Mucosa of gallbladder (tissue), 1 donor: Measurements from ENCODE around the gene BABAM2. TPM values are rescaled to one million over a fixed set of nuclear protein-coding genes. Genes with fewer than 3 reads are reported as not detected.
"Not testable (repeated sequence)": the region's sequence is repeated elsewhere in the genome, so short reads cannot be mapped to it uniquely, and the experiment has no call there.

Experiments used
- DNase-seq: peaks from one replicate; pipeline ENCODE4 v3.0.0-alpha.2; 2020; ENCODE audit warnings: low spot score
- total RNA-seq: library from RNA; stranded (reverse); gene quantifications from one replicate; pipeline ENCODE4 v1.2.1, GENCODE V29; 2021
- donor health status: DM: no; HTN: no; CAD: no.

BABAM2 gene
- total RNA-seq, result 47.3 TPM

DNA sequence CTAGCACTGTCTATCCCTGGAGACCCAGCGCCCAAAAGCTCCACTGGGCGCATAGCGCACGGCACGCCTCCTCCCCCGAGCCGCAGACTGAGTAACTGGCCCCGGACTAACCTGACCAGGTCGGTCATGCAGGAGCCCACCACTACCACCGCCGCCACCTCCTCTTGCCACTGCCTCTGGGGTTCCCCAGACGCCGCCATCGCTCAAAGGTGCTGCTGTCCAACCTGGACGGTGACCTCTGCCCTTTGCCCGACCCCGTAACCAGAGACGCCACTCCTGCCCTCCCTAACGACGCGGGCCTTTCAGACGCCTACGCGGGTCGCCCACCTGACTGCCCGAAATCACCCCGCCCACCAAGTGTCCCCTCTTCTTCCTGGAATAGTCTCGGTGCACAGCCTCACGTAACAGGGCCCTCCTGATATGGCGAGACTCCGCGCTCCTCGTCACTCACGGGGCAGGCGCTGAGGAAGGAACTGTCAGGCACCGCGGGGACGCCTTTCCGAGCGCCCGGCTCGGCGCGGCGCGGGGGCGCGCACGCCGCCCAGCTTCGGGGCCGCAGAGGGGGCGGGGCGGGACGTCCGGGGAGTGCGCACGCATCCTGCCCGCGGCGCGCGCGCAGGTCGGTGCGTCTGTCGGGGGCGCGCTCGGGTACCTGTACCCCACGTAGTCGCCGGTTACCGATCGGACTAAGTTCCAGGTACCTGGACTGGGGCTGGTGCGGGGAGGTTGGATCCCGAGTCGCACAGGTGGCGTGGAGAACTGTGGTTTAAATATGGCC lies at the start of gene BABAM2, which contains the start of gene RBKS:
Gene BABAM2, plus strand, starts transcription at position 584 of the 778 bp plus-strand sequence. CDS start 3,828 bp downstream, outside the sequence.
Gene RBKS, minus strand, starts transcription at position 242 of the 778 bp plus-strand sequence. Its CDS starts 42 bp downstream, at position 200.
- DNase-seq, result peak; percentile 88

DNA sequence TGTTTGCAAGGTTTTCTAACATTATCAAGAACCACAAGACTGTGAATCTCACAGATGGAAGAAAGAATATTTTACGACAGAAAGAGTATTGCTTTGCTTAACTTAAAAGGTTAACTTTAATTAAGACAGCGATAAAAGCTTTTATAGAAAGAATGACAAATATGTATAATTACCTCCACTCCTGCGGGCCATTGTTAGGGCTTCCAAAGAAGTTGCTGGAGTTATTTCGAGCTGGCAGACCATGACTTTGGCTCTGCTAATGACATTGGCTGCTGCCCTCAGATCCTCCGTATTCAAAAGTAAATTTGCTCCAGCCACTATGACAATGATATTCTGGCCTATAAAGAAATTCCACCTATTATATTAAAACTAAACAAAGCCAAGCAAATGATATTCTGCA lies 47.6 kb upstream of the BABAM2 start:
- no peak for DNase-seq

DNA sequence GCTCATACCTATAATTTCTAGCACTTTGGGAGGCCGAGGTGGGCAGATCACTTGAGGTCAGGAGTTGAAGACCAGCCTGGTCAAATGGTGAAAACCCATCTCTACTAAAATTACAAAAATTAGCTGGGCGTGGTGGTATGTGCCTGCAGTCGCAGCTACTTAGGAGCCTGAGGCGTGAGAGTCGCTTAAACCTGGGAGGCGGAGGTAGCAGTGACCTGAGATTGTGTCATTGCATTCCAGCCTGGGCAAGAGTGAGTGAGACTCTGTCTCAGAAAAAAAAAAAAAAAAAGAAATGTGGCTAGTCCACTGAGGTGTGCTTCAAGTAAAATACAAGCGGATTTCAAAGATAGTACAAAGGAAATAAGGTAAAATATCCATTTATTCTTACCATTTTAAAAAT lies 46.5 kb upstream of the BABAM2 start:
- DNase-seq, result no peak

DNA sequence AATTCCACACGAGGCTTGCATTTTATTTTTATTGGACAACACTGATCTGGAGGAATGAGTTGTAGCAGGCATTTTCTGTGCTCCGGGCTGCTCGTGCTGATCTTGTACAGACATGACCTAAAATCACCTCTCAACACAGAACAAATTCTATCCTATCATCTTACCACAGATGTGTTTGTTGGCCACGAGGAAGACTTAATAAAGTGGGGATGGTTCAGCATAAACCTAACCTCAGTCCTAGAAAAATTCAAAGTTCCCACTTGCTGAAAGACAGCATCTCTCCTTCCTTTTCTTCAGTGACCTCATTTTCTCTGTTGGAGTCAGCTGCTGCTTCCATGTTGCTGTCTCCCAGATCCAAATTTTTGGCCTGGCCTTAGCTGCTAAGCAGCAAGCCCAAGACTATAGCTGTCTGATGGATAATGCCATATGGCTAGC lies 45.7 kb upstream of the BABAM2 start:
- no peak for DNase-seq

DNA sequence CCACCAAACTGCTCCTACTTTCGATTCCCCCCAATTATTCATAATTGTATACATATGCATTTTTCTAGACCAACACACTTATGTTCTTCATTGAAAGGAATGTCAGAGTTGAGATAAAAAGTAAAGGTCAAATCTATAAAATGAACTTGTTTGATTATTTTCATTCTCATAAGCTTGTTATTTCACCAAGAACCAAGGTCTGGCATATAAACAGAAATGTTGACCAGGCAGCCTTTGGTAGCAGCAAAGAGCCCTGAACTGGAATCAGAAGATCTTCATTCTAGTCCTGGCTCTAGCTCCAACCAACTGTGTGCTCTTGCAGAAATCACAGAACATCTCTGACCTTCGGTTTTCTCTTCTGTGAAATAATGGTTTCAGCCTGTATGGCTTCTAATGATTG lies 43.2 kb upstream of the BABAM2 start:
- no peak for DNase-seq

DNA sequence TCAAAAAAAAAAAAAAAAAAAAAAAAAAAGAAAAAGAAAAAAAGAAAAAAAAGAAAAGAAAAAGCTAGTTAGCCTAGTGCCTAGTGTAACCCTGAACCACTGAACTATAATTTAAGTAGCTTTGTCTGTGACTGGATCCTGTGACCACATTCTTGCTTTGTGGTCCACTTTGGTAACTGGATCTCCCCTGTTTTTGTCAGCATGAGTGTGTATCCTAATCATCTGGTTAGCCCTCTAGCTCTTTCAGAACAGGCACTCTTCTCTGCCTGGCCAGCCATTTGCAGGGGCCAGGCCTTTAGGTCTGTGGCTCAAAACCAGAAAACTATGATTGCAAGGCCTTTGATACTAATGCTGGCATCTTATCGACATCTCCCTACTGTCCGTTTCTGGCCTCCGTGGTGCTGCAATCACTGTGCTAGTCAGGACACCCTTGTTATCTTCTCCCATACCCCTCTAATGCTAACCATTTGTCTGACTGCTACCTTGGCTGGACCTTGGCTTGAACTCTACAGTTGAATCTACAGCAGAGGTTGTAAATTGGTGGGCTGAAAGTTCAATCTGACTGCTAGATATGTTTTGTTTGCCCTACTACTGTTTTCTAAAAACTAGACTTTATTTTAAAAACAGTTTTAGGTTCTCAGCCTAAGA lies 40.8 kb upstream of the BABAM2 start:
- no peak for DNase-seq

DNA sequence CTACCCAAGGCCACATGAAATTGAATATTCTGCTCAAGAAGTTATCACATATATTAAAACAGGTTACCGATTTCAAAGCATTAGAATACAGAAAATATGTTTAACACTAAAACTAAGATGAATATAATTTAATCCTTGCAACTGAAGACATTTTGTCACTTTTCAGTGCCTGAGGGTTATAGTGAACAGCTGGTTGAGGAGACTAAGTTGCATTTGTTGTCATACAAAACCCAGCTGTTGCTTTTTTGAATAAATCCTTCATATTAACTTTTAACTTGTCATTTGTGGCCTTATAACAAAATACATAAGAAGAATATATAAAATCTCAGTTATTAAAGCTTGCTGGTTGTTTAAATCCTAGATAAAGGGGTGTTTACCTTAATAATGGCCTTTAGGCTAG lies 37.8 kb upstream of the BABAM2 start:
- DNase-seq, result no peak

DNA sequence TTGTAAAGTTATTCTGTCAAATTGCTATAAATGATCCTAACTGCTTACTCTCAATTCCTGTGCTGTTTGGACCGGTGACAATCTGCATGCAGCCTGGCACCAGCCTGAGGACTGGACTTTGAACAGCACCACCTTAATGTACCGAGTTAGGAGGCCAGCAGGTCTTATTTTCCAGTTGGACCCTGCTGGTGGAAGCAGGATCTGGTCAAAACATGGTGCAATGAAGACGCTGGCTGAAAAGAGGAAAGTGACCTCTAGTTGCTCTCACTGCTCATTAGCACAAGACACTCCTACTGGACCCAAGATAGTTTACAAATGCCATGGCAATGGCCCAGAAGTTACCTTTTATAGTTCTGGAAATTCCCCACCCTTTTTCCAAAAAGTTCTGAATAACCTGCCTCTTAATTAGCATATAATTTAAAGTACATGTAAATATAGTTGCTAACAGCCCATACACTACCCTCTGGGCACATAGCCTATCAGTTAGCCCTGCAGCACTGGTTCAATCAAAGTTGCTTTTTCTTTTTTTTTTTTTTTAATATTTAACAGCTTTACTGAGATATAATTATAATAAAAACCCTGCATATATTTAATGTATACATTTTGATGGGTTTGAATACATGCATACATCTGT lies 36.2 kb upstream of the BABAM2 start:
- DNase-seq, result peak; percentile 78

DNA sequence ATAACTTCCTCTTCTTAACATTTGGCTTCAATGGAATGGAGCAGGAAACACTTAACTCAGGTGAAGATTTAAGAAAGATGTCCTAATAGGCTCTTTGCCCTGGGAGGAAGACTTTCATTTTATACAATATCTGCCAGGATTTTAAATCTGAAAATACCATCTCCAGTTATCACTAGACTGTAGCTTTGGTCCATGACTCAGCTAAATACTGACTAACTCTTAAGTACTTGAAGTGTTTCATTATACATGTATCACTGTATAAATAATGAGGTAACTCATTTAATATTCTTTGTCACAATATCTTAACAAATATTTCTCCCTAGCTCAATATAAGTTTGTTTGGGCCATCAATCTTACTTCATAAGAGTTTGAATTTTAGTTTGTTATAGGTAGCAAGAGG lies 35.1 kb upstream of the BABAM2 start:
- DNase-seq, result no peak

DNA sequence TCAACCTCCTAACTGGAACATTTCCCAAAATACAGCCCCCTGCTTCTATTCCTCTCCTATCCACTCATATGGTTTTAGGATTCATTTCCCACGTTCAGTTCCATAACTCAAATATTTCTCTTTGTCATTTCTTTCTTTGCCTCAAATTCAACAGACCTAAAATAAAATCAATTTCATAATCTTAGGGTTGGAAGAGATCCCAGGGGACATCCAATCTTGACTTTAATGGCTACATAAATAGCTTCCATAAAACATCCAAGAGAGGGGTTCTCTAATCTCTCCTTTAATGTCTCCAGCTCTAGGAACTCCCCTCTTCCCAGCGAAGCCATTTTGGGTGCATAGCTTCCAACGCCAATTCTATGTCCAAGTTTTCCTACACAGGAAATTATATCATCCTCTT lies 34.1 kb upstream of the BABAM2 start:
- DNase-seq, result no peak

DNA sequence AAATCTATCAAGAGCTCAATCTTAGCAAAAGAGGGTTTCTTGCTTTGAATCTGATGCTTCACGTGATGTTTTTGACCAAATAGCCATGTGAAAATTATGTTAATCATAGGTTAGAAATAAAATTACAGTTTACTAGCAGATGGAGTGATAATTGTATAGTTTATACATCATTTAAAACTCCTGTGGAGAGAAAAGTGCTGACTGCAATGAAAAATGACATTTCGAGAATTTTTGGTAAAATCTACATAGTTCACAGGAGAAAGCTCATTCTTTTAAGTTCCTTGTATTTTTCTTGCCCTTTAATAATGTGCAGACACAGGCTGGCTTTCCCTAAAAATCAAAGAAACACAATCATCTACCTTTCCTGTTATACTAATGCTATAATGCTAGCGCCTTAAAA lies 33.6 kb upstream of the BABAM2 start:
- DNase-seq, result no peak

DNA sequence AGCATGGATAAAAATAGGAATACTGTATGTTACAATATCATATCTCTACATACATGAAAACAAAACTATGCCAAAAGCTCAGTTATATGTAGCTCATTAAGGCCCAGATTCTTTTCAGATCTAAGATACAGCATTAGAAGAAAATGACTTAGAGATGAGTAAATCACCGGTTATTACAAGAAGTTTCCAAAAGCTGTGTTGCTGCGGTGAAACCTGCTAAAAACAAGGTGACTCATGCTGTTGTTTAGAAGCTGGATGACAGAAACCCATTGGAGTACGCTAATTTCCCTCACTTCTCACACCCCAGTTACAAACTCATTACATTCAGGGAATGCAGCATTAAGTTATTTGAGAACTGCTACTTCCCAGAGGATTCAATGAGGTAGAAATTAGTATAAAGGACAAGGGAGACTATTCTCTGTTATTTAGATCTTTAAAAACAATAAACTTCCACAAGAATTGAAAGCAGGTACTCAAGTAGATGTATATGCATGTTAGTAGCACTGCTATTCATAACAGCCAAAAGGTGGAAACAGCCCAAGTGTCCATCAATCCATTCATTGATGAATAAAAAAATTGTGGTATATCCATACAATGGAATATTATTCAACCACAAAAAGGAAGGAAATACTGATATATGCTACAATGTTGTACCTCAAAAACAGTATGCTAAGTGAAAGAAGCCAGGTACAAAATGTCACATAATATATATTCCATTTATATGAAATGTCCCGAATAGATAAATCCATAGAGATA lies 32.9 kb upstream of the BABAM2 start:
- no peak for DNase-seq

DNA sequence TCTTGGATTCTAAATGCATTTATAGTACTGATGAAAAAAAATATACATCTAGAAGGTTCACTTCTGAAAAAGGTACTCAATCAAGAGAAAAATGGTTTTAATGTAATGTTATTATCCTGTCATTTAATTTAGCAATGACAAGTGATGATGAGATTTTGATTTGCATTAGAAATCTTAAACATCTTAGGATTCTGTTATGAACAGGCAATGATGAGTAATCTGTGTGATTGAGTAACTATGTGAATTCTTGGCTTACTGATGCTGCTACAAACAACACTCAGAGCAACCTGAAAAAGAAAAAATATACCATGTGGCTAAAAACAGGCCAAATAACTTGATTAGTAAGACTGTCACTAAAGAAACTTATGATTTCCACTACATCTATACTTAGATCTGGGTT lies 30.4 kb upstream of the BABAM2 start:
- no peak for DNase-seq

DNA sequence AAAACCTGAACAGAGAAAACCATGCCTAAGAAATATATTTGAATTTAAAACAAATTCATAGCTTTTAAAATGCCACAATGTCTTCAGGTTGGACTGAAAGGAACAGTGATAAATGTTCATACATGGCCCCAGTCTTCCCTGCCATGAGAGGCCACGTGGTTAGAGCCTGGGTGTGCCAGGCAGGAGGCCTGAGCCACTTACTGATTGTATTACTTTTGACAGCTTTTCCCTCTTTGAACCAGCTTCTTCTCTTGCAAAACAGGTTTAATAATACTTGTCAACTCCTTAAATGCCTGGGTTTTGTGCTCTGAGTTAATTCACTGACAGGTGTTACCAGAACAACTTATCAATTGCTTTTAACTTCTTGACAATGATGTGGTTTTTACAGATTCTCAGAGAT lies 27.4 kb upstream of the BABAM2 start:
- DNase-seq, result no peak

DNA sequence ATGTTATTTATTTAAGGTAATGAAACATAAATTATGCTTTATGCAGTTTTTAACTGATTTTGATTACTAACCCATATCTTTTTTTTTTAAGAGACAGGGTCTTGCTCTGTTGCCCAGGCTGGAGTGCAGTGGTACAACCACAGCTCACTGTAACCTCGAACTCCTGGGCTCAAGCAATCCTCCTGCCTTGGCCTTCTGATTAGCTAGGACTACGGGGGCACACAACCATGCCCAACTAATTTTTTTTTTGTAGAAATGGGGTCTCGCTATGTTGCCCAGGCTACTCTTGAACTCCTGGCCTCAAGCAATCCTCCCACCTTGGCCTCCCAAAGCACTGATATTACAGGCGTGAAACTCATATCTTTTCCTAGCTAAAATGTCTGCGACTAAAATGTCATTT lies 26.6 kb upstream of the BABAM2 start:
- not testable (repeated sequence) for DNase-seq

DNA sequence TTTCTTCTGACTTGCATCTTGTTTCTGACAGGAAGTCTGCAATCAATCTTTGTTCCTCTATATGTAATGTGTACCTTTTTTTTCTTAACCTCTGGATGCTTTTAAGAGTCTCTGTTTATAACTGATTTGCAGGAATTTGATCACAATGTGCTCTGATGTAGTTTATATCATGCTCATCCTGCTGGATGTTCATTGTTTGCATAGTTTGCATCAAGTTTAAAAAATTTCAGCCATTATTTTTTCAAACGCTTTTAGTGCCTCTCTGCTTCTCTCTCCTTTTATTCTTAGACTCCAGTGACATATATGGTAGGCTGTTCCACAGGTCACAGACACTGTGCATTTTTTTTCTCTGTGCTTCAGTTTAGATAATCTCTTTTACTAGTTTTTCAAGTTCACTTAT lies 24.3 kb upstream of the BABAM2 start:
- DNase-seq, result no peak

DNA sequence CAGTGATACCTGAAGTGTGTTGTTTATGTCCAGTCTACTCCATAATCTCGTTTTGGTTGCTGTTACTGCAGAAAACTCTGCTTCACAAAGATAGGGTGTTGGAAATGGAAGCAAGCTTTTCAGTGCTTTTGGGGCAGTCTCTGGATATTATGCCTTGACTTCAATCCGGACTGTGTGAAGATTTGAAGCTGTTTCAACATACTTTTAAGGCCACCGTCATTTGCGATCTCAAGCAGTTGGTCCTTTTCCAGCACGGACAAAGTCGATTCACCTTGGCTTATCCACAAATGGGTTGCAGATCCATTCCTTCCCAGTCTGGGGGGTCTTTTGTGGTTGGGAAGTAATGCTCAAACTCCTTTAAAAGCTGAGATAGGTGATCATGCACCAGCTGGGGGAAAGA lies 20.8 kb upstream of the BABAM2 start:
- no peak for DNase-seq

DNA sequence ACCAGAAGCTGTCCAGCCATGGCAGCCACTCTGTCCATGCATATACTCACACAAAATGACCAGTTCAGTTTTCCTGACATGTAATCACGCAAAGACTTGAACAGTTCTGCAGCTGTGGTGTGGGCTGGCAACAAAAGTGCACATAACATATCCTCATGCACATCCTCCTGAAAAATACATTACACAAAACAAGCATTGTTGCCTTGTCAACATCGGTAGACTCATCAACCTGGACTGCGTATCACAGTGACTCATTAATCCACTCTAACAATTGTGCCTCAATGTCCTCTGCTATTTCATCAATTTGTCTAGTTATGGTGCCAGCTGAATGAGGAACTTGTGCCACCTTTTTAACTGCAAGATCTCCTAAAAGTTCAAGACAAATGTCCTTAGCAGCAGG lies 19.8 kb upstream of the BABAM2 start:
- DNase-seq, result no peak

DNA sequence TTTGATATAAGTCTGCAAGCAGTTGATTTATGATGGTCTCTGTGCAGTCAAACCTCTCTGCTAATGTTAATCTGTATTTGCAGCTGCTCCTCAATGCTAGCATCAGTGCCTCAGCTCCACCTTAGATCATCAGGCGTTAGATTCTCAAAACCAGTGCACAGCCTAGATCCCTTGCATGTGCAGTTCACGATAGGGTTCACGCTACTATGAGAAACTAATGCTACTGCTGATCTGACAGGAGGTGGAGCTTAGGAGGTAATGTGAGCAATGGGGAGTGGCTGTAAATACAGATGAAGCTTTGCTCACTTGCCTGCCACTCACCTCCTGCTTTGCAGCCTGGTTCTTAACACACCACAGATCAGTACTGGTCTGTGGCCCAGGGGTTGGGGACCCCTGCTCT lies 18.7 kb upstream of the BABAM2 start:
- no peak for DNase-seq

DNA sequence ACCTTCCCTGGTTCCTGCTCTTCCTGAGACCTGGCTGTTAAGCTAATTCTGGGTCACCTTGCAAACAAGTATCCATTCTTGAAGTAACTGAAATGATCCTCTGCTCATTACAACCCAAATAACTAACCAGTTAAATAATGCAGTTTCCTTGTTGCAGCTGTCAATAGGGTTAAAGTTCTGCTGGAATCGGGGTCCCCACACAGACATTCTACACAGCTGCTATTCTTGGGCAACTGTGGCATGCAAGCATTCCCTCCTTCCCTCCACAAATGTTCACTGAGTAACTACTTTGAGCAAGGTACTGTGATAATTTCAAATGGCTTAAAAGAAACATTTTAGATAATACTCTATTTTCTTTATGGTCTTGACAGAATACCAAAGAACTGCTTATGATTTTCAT lies 17.4 kb upstream of the BABAM2 start:
- no peak for DNase-seq

DNA sequence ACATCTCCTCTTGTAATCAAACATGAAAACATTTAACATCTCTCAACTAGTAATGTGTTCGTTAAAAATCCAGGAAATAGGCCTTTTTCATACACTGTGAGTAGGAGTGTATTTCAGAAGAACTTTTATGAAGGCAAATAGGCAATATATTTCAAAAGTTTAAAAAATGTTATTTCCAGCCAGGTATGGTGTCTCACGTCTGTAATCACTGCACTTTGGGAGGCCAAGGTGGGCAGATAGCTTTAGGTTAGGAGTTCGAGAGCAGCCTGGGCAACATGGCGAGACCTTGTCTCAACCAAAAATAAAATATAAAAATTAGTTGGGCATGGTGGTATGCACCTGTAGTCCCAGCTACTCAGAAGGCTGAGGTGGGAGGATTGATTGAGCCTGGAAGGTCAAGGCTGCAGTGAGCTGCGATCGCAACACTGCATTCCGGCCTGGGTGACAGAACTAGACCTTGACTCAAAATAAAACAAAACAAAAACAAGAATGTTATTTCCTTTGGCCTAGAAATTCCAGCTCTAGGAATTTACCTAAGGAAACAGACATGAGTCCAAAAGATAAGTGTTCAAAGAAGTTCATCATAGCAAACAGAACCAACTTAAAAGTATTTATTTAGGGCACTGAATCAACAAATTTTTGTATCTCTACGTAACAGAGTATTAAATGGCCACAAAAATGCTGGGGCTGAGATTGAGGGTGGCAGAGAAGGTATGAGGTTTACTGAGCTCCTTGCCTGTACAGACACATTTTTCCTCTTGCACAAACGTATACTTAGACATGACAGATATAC lies 15.2 kb upstream of the BABAM2 start:
- no peak for DNase-seq
